GM21825 (cell line): Measurements from ENCODE around the gene SAMD14.

Experiments used
- ATAC-seq: cut with Tn5 transposase; IDR thresholded peaks from one replicate; pipeline ENCODE4 v1.9.1; 2021; ENCODE audit warnings: mild to moderate bottlenecking, moderate library complexity; ENCODE audit not compliant: unreplicated experiment

SAMD14 gene

DNA sequence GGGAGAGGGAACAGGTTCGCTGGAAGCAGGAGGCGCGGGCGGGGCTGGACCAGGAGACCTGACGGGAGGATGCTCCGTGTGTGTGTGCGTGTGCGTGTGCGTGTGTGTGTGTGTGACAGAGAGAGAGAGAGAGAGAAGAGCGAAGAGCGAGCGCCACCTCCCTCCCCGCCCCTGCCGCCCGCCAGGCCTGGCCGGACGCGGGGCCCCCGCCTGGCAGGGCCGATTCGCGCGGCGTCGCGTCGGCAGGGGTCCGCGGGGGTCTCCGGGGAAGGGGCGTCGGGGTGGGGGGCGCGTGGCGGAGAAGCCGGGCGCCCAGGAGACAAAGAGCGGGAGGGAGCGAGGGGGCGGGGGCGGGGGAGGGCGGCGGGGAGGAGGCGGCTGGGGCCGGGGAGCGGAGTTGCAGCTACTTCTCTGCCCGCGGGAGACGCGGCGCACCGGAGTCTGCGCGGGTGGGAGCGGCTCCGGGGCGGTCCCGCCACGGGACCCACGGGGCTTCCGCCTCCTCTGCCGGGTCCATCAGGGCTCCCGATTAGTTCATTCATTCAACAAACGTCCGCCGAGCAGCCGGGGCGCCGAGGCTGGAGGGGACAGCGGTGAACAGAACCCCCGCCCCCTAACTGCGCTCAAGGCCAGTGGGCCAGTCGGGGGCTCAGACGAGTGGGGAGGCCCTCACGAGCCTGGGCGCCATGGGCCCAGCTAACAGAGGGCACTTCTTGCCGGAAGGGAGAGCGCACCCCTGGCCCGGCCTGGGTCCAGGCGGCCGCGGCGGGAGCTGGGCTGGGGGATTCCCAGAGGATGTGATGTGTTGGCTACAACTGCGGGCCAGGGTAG is at the start of gene SAMD14:
Gene SAMD14, minus strand, starts transcription at position 433 of the 831 bp plus-strand sequence. CDS start 5,201 bp downstream, outside the sequence.
- ATAC-seq, result no peak

DNA sequence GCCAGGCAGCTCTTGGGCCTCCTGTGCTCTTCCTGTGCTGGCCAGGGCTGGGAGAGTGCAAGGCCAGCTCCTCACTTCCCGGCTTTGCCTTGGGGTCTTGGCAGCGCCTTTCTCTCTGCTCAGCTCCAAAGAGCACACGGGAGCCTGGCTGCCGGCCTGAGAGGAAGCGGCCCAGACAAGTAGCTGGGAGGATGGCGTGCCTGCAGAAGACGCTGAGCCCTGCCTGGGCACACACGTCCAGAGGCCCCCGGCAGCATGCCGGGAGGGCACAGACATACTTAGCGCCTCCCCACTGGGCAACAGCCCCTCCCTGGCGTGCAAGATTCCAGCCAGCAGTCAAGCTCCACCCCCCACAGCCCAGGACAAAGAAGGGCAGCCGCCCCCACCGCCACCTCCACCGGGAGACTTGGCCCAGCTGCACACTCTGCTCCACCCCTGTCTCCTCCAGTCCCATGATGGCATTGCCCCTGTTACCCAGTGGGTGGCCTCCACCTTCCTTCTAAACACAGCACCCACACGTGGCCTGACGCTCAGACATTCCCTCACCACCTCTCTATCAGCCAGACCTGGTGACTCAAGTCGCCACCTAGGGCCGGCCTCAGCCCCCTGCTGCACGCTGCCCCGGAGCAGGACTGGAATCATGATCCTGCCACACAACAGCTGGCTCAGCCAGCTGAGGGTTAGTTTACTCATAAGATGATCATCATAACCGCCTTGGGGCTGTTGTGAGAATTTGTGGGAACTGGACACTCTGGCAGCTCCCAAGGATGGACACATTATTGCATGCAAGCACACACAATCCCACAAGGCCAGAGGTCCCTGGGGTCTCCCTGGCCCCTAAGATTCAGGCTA is 48.2 kb upstream of the SAMD14 start:
- no peak for ATAC-seq

DNA sequence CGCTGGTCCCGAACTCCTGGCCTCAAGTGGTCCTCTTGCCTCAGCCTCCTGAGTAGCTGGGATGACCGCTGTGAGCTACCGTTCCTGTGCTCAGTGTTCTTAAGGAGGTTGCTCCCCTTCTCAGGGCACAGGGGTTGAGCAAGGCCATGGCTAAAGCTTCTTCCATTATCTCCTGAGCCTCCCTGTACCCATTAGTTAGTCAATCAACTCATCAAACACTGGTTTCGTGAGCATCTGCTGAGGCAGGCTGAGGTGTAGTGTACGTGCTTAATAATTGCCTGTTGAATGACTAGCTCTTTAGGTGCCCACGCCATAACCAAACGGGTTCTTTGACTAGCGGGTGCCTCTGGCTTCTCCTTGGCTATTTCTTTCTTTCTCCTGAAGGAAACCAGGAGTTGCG is 47.5 kb upstream of the SAMD14 start:
- ATAC-seq, result no peak

DNA sequence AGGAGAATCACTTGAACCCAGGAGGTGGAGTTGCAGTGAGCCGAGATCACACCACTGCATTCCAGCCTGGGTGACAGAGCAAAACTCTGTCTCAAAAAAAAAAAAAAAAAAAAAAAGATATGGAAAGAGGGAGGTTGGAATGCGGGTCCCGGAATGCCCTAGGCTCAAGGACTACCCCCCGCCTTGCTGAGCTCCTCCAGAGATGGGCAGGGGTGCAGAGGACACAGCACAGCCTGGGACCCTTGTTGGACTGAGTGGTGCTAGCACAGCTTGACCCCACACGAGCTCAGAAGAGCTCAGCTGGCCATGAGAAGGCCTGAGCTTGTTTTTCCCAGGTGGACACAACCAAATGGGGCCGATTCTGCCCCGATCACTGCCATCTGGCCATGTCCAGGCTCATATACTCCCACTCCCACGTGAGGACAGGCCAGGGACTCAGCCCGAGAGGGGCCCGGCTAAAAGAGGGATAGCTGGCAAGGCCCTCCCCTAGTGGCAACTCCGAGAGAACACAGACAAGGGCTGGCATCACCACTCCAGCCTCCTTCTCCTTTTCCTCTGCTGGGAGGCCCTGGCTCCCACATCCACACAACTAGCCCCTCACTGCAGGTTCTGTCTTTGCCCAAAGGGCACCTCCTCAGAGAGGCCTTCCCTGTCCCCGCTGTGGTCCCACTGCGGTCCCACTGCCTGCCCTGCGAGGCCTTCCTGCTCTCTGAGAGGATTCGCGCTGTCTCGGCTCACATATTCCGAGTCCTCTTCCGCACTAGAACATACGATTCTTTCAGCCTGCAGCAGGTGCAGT is 46.8 kb upstream of the SAMD14 start:
- no peak for ATAC-seq

DNA sequence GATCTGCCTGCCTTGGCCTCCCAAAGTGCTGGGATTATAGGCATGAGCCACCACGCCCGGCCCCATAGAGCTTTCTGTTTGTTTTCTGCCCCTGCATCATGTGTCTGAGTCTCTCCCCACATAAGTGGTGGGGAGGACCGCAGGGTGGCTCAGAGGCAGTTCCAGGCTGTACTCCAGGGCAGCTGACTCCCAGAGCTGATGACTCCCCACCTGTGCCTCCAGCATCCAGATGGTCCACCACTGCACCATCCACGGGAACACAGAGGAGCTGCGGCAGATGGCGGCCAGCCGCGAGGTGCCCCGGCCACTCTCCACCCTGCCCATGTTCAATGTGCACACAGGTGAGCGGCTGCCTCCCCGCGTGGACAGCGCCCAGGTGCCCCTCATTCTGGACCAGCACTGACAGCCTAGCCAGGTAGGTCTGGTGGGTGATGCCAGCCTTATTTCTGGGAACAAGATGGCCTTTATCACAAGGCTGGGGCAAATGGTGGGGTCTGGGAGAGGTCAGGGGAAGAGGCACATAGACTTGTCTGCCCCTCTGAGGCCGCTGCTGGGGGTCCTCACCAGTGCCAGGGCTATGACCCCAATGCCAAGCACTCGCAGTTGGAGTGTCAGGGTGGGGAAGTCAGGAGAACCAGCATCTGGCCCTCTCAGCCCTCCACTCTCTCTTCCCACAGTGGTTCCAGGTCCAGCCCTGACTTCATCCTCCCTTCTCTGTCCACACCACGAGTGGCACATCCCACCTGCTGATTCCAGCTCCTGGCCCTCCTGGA is 45.3 kb upstream of the SAMD14 start:
- no peak for ATAC-seq

DNA sequence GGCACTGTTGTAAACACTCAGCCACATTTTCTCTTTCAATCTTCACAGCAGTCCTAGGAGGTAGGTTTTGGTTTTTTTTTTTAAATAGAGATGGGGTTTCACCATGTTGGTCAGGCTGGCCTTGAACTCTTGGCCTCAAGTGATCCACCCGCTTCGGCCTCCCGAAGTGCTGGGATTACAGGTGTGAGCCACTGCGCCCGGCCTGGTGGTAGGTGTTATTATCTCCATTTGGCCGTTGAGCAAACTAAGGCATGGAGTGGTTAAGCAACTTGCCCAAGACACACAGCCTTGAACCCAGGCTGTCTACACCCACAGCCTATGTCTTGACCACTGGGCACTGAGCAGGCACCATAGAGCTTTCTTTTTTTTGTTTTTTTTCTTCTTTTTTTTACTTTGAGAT is 44.5 kb upstream of the SAMD14 start:
- no peak for ATAC-seq

DNA sequence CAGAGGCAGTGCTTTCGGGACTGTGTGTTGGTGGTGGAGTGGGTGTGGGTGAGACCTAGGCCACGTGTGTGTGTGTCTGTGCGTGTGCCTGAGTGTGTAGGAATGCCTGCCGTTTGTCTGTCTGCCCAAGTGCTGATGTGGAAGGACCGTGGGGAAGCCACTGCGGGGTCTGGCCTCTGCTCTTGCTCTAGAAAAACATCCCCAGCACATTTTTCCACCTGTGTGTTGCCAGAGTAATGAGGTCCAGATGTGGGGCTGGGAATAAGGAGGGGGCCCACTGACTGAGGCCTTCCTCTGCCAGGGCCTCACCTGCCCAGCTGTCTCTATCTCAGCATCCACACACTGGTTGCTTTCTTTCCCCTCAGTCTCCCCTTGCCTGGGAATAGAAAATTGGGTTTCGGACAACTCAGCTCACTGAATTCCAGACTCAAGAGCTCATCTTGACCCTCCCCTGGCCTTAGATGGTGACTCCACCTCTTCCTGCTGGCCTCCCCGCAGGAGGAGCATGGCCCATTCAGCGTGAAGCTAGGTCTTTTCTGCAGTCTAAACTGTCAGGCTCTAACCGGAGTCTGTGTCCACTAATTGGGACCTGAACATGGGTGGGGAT is 43.5 kb upstream of the SAMD14 start:
- ATAC-seq, result no peak

DNA sequence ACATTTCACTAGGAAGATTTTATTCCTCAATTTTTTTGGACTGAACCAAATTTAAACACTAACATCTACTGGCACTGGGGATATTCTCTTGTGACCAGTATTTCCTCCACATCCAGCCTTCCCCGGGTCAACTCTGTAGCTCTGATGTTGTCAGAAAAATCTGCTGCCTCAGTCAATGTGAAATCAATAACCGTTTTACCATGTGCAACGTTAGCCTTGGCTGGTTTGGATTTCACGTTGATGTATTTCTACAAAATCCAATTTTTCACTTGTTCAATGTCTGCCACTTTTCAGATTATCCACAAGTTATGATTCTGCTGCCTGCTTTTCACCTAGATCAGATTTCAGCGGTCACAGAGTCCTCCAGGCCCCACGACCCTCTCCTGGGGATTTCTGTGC is 43.0 kb upstream of the SAMD14 start:
- no peak for ATAC-seq

DNA sequence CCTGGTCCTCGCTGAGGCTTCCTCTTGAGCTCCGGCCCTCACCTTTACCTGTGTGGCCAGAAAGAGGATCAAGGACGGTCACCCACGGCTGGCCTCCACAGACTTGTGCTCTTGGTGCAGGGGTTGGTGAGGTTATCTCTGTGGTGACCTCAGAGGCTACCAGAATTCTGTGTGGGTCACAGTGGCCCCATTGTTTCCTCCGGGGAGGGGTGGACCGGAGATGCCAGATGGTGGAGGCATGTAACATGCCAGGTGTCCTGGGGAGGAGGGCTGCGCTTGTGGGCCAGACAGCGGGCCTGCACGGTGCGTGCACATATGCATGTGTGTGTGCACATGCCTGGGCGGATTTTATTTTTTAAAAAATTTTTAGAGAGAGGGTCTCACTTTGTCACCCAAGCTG is 42.2 kb upstream of the SAMD14 start:
- ATAC-seq, result no peak

DNA sequence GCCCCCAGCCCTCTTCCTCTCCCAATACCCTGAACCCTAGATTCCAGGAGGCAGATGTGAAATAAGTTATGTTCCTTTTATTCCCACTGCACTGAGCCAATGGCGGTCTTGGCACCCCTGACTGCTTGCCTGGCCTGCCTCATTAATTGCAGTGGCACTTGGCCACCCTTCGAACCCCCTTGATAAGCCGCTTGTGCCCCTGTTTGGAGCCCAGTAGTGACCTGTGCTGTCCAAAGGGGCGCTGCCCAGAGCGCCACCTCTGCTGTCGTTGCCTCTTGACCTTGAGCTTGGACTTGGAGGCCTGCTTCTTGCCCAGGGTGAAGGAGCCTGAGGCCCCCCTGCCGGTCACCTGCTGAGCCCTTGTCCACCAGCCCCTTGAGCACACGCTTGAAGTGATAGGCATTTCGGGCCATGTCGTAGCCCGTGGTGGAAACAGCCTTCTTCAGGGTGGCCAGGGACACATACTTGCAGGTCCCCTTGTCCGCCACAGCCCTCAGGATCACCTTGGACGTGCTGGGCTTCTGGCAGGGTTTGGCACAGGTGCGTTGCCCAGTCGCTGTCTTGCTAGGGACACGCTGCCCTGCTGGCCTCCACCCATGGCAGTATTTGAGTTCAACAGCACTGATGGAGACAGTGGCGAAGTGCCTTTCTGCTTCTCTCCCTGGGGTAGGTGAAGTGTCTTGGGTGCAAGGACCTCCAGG is 41.6 kb upstream of the SAMD14 start:
- ATAC-seq, result no peak

DNA sequence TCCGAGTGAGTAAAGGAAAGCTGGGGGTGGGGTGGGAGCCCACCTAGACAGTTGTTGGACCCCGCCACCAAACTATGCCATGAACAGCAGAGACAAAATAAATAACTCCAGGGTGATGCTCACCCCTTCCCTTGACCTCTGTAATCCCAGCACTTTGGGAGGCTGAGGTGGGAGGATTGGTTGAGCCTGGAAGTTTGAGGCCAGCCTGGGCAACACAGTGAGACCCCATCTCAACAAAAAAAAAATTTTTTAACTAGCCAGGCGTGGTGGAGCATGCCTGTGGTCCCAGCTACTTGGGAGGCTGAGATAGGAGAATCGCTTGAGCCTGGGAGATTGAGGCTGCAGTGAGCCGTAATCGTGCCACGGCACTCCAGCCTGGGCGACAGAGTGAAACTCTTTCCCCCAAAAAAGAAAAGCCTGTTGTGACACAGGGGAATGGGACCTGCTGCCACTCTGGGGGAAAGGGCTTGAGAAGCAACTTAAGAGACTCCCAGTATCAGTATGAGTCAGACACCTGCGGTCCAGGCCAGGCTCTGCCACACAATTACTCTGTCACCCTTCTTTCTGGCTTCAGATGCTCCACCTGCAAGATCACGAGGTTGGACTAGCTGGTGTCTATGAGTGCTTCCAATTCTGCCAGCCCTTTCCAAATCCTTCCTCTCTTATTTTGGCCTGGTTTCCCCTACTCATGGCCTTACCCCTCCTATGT is 40.9 kb upstream of the SAMD14 start:
- ATAC-seq, result peak; percentile 63

DNA sequence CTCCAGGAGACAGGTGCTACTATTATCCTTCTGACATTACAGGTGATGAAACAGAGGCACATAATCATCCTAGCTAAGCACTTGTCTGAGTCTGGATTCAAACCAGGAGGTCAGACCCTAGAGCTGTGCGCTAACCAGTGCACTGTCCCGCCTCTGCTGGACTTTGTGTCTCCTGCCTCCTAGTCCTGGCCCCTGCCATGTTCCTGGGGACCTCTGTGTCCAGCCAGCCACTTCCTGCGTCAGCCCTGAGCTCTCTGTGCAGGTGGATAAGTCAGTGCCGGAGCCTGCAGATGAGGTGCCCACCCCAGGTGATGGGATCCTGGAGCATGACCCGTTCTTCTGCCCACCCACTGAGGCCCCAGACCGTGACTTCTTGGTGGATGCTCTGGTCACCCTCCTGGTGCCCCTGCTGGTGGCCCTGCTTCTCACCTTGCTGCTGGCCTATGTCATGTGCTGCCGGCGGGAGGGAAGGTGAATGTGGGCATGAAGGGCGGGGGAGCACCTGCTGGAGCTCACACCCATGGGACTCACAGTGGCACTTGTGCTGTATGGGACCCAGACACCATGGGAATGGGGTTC is 40.0 kb upstream of the SAMD14 start:
- ATAC-seq, result no peak

DNA sequence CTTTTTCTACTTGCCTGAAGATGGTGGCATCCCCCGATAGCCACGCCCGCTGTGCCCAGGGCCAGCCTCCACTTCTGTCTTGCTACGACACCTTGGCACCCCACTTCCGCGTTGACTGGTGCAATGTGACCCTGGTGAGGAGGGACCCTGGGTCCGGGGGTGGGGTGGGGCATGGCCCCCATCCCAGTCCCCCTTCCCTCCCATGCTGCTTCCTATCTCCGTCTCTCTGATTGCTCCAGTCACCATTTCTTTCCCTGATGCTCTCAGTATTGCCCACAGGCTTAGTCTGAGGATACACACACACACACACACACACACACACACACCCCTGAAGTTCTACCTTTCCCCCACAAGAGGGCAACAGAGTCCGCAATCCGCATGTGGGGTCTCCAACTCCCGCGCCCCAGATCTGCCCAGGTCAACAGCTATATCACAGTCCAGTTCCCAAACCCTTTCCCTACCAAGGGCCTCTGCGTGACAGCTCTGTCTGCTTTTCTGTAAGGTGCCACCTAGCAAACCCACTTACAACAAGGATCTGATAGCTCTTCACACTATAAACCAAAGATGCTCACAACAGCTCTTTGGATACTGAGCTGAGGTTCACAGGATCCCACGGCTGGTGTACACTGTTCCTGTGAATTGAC is 39.3 kb upstream of the SAMD14 start:
- no peak for ATAC-seq

DNA sequence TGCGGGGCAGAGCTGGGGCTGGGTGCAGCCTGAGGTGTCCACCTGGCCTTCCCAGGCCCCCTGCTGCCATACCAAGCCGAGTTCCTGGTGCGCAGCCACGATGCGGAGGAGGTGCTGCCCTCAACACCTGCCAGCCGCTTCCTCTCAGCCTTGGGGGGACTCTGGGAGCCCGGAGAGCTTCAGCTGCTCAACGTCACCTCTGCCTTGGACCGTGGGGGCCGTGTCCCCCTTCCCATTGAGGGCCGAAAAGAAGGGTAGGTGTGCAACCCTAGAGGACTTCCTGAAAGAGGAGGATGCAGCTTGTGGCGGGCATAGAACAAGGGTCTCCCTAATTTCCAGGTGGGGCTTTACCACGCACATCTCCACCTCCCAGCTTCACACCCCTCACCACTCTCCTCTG is 38.4 kb upstream of the SAMD14 start:
- no peak for ATAC-seq

DNA sequence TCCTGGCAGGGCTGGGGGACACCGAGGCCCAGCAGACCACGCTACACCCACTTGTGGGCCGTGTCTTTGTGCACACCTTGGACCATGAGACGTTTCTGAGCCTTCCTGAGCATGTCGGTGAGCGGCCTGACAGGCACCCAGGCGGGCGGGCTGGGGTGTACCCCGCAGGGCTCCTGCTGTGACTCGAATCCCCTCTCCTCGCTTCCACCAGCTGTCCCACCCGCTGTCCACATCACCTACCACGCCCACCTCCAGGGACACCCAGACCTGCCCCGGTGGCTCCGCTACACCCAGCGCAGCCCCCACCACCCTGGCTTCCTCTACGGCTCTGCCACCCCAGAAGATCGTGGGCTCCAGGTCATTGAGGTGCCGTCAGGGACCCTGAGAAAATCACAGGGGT is 37.4 kb upstream of the SAMD14 start:
- no peak for ATAC-seq

DNA sequence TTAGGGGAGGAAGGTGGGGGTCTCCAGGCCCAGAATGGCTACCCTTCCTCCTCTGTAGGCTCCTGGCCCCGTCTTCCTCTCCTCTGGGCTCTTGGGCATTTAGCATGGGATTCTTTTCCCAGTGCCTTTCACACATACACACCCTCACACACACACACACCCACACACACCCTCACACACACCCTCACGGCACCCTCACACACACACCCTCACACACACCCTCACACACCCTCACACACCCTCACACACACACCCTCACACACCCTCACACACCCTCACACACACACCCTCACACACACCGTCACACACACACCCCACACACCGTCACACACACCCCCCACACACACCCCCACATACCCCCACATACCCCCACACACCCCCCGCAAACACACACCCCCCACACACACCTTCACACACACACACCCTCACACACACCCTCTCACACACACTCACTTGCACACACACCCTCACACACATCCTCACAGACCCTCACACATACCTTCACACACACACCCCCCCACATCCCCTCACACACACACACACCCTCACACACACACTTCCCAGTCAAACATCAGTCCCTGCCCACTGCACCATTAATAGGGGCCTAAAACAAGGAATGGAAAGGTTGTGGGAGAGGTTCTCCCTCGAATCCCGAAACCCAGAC is 36.7 kb upstream of the SAMD14 start:
- ATAC-seq, result no peak

DNA sequence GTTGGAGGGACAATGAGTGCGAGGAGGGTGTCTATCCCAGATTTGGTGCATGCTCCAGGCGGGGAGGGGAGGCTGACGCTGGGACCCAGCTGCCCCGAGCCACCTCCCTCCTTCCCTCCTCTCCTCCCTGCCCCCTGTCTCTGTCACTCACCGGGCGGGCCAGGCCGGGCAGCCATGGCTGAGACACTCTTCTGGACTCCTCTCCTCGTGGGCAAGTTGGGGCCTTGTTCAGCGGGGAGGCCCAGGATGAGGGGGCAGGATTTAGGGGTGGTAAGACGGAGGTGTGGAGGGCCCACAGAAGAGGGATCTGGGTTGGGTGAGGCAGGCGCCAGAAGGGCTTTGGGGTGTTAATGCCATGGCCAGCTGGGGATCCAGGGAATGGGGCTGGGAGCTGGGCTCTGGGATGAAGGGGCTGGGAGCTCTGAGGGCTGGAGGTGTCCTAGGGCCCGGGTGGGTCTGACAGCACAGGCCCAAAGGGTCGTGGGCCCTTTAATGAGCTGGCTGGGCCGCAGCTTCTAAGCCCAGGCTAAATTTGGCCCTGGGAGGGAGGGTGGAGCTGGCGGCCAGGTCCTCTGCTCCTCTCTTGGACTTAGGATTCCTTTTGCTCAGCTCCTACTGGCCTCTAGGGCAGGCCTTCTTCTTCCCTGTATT is 36.0 kb upstream of the SAMD14 start, which contains the start of gene SGCA:
Gene SGCA, plus strand, starts transcription at position 139 of the 651 bp plus-strand sequence. Its CDS starts 36 bp downstream, at position 175.
- no peak for ATAC-seq
